ENCODE results near the gene OTUB1.

The OTUB1 gene

GRCh38 chr11:64019106-64020037, 33.1 kb downstream of the OTUB1 start:
- no peak for DNase-seq (ENCODE audit: extremely low read depth, low read depth)
- TF ChIP-seq CTCF (IDR thresholded peaks at IDR 0.05; ENCODE audit: low read depth, low read length): no peak

- no peak for TF ChIP-seq CTCF (IDR thresholded peaks at IDR 0.05; ENCODE audit: low read depth, low read length)
- DNase-seq (ENCODE audit: extremely low read depth, low read depth): no peak
Observed at GRCh38 chr11:64020976-64021756, 34.9 kb downstream of the OTUB1 start.

- no peak for TF ChIP-seq CTCF (IDR thresholded peaks at IDR 0.05; ENCODE audit: low read depth, low read length)
- DNase-seq (ENCODE audit: extremely low read depth, low read depth): no peak
Observed at GRCh38 chr11:64021757-64022093, 35.5 kb downstream of the OTUB1 start.

GRCh38 chr11:64022125-64022784, 36.0 kb downstream of the OTUB1 start:
- TF ChIP-seq CTCF (IDR thresholded peaks at IDR 0.05; ENCODE audit: low read depth, low read length): no peak
- DNase-seq (ENCODE audit: extremely low read depth, low read depth): no peak

GRCh38 chr11:64023712-64024710, 37.8 kb downstream of the OTUB1 start:
- no peak for TF ChIP-seq CTCF (IDR thresholded peaks at IDR 0.05; ENCODE audit: low read depth, low read length)
- DNase-seq (ENCODE audit: extremely low read depth, low read depth): no peak

- no peak for DNase-seq (ENCODE audit: extremely low read depth, low read depth)
- no peak for TF ChIP-seq CTCF (IDR thresholded peaks at IDR 0.05; ENCODE audit: low read depth, low read length)
Observed at GRCh38 chr11:64025205-64025604, 39.0 kb downstream of the OTUB1 start.
